Stimulated activated CD4-positive, alpha-beta T cell treated with anti-CD3 and anti-CD28 coated beads, Interleukin-15, amount 100 ng/mL, for 1 hour (primary cell): ENCODE results near the gene HOXA10.

ENCODE experiments used
- DNase-seq, 2 donors: peaks; one replicate each; pipeline ENCODE4 v3.0.0-alpha.2; 2020; ENCODE audit warnings: low read depth in 1 of 2, low spot score in 1 of 2

Gene HOXA10

GRCh38 chr7:27157702-27158431 lies 16.3 kb downstream of the HOXA10 start:
- no peak for DNase-seq

GRCh38 chr7:27156916-27157701 lies 17.0 kb downstream of the HOXA10 start:
- no peak for DNase-seq

- no peak for DNase-seq
Measured at GRCh38 chr7:27156508-27156898, 17.6 kb downstream of the HOXA10 start, which contains the start of gene HOXA7. HOXA7 (minus strand) TSS chr7:27156675; CDS start chr7:27156545, 130 bp downstream.

- no peak for DNase-seq
Measured at GRCh38 chr7:27155816-27156507, 18.2 kb downstream of the HOXA10 start.

GRCh38 chr7:27154901-27155815 lies 19.0 kb downstream of the HOXA10 start:
- DNase-seq = no peak

GRCh38 chr7:27154369-27154768 lies 19.8 kb downstream of the HOXA10 start:
- no peak for DNase-seq

GRCh38 chr7:27153526-27153925 lies 20.6 kb downstream of the HOXA10 start:
- DNase-seq = no peak

GRCh38 chr7:27152816-27153442 lies 21.2 kb downstream of the HOXA10 start:
- no peak for DNase-seq

- no peak for DNase-seq
Measured at GRCh38 chr7:27151931-27152815, 21.9 kb downstream of the HOXA10 start, which contains the start of gene HOXA3. HOXA3 (minus strand) TSS chr7:27152583; CDS start chr7:27110640, 41,943 bp downstream.

- DNase-seq = no peak
Measured at GRCh38 chr7:27151341-27151930, 22.7 kb downstream of the HOXA10 start.

GRCh38 chr7:27150568-27151340 lies 23.4 kb downstream of the HOXA10 start:
- DNase-seq = peak; percentile 39 to 60

GRCh38 chr7:27149842-27150567 lies 24.1 kb downstream of the HOXA10 start:
- no peak for DNase-seq

- no peak for DNase-seq
Measured at GRCh38 chr7:27148756-27149641, 25.1 kb downstream of the HOXA10 start.

GRCh38 chr7:27148031-27148755 lies 25.9 kb downstream of the HOXA10 start:
- no peak for DNase-seq

- DNase-seq = no peak
Measured at GRCh38 chr7:27147199-27148030, 26.7 kb downstream of the HOXA10 start, which contains the start of gene HOXA6. HOXA6 (minus strand) TSS chr7:27147774; CDS start chr7:27147749, 25 bp downstream.
